Heart right ventricle (tissue), 16 donors: Measurements from ENCODE around the gene EML2. TPM values are rescaled to one million over a fixed set of nuclear protein-coding genes. Genes with fewer than 3 reads are reported as not detected.
A peak's percentile ranks its signal among the peaks of the same experiment; 100 is the strongest.

Experiments used
- ATAC-seq, 8 donors: fragments of 200-7000 bp; cut with Tn5 transposase; one replicate each; pipeline ENCODE4 v1.9.1; 2020; ENCODE audit warnings: mild to moderate bottlenecking in 8 of 8, moderate library complexity in 8 of 8, moderate number of reproducible peaks in 1 of 8
- DNase-seq, 2 donors: peaks; one replicate each; pipeline ENCODE4 v3.0.0-alpha.2; 2020
- H3K27ac ChIP-seq, 10 donors: fragments of 200-600 bp; sonication (generic) in 2 of 10; one replicate each; pipeline versions ENCODE4 v1.5.0 to v1.8.0; 2020 to 2022; ENCODE audit warnings: mild to moderate bottlenecking in 3 of 10
- H3K27me3 ChIP-seq, 7 donors: fragments of 200-600 bp; one replicate each; pipeline ENCODE4 v1.8.0; 2021 to 2022; ENCODE audit warnings: mild to moderate bottlenecking in 2 of 7
- H3K36me3 ChIP-seq, 9 donors: fragments of 200-600 bp; sonication (generic) in 1 of 9; one replicate each; pipeline versions ENCODE4 v1.5.0 to v1.8.0; 2020 to 2022; ENCODE audit warnings: mild to moderate bottlenecking in 2 of 9
- H3K4me1 ChIP-seq, 9 donors: fragments of 200-600 bp; sonication (generic) in 1 of 9; one replicate each; pipeline versions ENCODE4 v1.5.0 to v1.8.0; 2020 to 2022; ENCODE audit warnings: mild to moderate bottlenecking in 4 of 9
- H3K4me3 ChIP-seq, 10 donors: fragments of 200-600 bp; sonication (generic) in 2 of 10; one replicate each; pipeline versions ENCODE4 v1.5.0 to v1.8.0; 2020 to 2022; ENCODE audit warnings: mild to moderate bottlenecking in 7 of 10, moderate library complexity in 2 of 10
- H3K9me3 ChIP-seq, 11 donors: fragments of 200-600 bp in 10 of 11; sonication (generic) in 2 of 11; one replicate each; pipeline versions ENCODE4 v1.5.0 to v1.8.0; 2013 to 2022; ENCODE audit warnings: mild to moderate bottlenecking in 2 of 11, control low read depth in 1 of 11, moderate library complexity in 1 of 11
- WGBS, 2 donors: extraction: QIAGEN DNeasy Blood & Tissue Kit; methylation state at CpG; one replicate each; pipeline ENCODE4 v1.1.7; 2013; ENCODE audit warnings: inconsistent platforms in 1 of 2; 5-methylcytosine and 5-hydroxymethylcytosine counted together
- intact Hi-C, 10 donors: fragments of 100-400 bp; cut with DNase I; formaldehyde crosslinking; loops; one replicate each; pipeline versions ENCODE4 v1.11.1 to v1.14.2; 2022
- polyA plus RNA-seq, 2 donors: library from polyadenylated mRNA; stranded (reverse); fragments of 200-250 nt; gene quantifications; one replicate each; pipeline ENCODE4 v1.2.3, GENCODE V29; 2013
- total RNA-seq, 10 donors: library from RNA; stranded (reverse); fragmentation: NEBNext Ultra II Directional in 3 of 10; extraction: Animal tissue kit (Norgen Biotek cat#: 25700) in 3 of 10; gene quantifications; one replicate each; pipeline versions ENCODE4 v1.2.1 to v1.2.4, GENCODE V29; 2021 to 2023
- TF ChIP-seq, protein P1 (sequence below), 9 donors: fragments of 200-600 bp; sonication (generic) in 2 of 9; IDR thresholded peaks; one replicate each; pipeline versions ENCODE4 v1.5.0 to v1.8.0; 2021 to 2022; ENCODE audit warnings: antibody characterized with exemption in 9 of 9, mild to moderate bottlenecking in 5 of 9, moderate library complexity in 1 of 9
- donor health status: Arrhythmogenic right ventricular cardiomyopathy.
- donor health status: ischemic (EF 13 %, LVEDD 7.1; RV severe dilation, severe dysfunction).
- donor health status: healthy with polysubstance abuse.
- donor health status: DM: no; HTN: yes; CAD: no.
- donor health status: DM: no; HTN: no; CAD: no.
- donor health status: ischemic (EF 25% LVEDD 6.9; RV normal size, moderate dysfunction).
- donor health status: ischemic (EF 25% LVEDD 5.7; RV mildly dilated, moderate dysfunction).
- donor health status: healthy.
- donor health status: DM: yes; HTN: yes; CAD: no.
- donor health status: Ischemic cardiomyopathy.
- donor health status: ischemic (EF 35%, LVEDD 5.7; RV mildly dilated, moderate dysfunction).
- donor health status: nonischemic (EF 11% LVEDD 7.7; RV severe dilation, severe dysfunction).
- donor health status: DM: yes; HTN: yes; CAD: no.
- donor health status: PGD.
- donor health status: ischemic (EF 29% LVEDD 5.4; RV normal size, mild dysfunction).
- donor health status: nonischemic (EF 23%, LVEDD 6.1; RV moderate dilation, normal function).

The EML2 gene
- total and polyA plus RNA-seq, 12 donors: 17.3 to 54.5 (median 43.9) TPM

DNA sequence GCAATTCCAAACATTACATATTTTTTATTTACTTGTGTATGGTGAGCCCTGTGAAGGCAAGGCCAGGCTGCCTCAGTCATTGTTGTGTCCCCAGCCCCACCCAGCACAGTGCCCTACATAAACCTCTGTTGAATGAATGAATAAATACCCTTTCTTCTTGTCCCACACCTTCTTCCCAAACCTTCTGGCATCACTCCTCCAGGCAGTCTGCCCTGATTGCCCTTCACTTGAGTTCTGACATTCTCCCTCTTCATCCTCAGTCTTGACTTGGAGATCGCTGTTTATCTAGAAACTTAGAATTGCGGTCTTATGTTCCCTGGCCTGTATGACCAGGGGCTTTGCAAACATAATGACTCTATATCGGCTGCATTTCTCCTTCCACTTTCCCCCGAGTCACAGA, 49.4 kb downstream of the EML2 start:
- H3K9me3 ChIP-seq: no peaks in the 10 kb centered on the region
- intact Hi-C loops: loop anchor here in 3 of 10 donors (10.0 kb wide), 1 partner anchor 55 kb away; no protein-coding TSS in a partner anchor

DNA sequence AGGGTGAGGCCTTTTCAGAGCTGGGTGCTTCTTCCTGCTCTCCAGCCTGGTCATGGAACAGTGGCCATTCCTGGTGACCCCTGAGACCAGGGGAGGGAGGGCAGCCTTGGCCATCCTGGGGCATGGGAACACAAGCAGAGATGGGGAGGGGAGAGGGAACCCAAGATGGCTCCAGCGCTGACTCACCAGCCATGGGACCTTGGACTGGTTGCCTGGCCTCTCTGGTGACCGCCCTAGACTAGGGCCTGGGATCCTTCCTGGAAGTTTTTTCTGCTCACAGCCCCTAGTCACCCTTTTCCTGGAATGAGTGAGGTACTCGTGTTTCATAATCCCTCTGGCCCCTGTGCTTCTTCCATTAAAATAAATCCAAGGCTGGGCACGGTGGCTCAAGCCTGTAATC, 51.3 kb downstream of the EML2 start:
- Histone ChIP-seq H3K36me3 (peaks cover 0 to 39% (median 0%) of the 10 kb centered on the region in 9 donors), H3K9me3 (no peaks in the 10 kb centered on the region), H3K27ac (peak overlapping the region in 5 of 10 donors; percentile 4 to 69 (median 7)), H3K27me3 (peaks cover 0 to 20% (median 15%) of the 10 kb centered on the region in 7 donors), H3K4me1 (peaks cover 0 to 35% (median 18%) of the 10 kb centered on the region in 9 donors), H3K4me3 (no peak overlapping the region)
- no peak for ATAC-seq
- intact Hi-C loops: loop anchor here in 3 of 10 donors (10.0 kb wide), 1 partner anchor 57 kb away; no protein-coding TSS in a partner anchor
- no peak for DNase-seq
- TF ChIP-seq, protein P1, sequence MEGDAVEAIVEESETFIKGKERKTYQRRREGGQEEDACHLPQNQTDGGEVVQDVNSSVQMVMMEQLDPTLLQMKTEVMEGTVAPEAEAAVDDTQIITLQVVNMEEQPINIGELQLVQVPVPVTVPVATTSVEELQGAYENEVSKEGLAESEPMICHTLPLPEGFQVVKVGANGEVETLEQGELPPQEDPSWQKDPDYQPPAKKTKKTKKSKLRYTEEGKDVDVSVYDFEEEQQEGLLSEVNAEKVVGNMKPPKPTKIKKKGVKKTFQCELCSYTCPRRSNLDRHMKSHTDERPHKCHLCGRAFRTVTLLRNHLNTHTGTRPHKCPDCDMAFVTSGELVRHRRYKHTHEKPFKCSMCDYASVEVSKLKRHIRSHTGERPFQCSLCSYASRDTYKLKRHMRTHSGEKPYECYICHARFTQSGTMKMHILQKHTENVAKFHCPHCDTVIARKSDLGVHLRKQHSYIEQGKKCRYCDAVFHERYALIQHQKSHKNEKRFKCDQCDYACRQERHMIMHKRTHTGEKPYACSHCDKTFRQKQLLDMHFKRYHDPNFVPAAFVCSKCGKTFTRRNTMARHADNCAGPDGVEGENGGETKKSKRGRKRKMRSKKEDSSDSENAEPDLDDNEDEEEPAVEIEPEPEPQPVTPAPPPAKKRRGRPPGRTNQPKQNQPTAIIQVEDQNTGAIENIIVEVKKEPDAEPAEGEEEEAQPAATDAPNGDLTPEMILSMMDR (IDR thresholded peaks at IDR 0.05): no peak
- 67 to 76% methylated on average over 4 of the region's 4 CpGs for WGBS, 2 donors

More for the DNA sequence above, 49.4 kb downstream of the EML2 start:
- Histone ChIP-seq H3K4me3 (no peak overlapping the region), H3K27me3 (peaks cover 0 to 24% (median 16%) of the 10 kb centered on the region in 7 donors), H3K4me1 (peaks cover 0 to 37% (median 14%) of the 10 kb centered on the region in 9 donors), H3K36me3 (peaks cover 0 to 39% (median 0%) of the 10 kb centered on the region in 9 donors), H3K27ac (no peak overlapping the region)
- TF ChIP-seq, protein P1 (IDR thresholded peaks at IDR 0.05): no peak
- ATAC-seq (no peak), DNase-seq (no peak)
- 96% methylated on average over 4 of the region's 4 CpGs for WGBS, 2 donors

DNA sequence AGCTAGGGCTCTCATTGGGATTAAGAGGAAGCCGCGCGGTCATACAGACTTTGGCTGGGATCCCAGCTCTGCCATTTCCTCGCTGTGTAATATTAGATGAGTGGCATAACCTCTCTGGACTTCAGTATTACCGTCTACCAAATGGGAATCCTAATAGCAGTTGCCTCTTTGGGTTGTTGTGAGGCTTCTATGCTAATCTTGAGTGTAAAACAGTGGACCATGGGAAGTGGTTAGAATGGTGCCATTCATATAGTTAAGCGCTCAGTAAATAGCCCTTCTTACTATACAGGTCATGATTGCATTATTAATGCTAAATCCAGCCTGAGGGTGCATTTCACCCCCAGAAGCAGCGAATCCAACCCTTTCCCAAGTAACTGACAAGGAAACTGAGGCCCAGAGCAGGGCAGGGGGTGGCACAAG, 54.0 kb downstream of the EML2 start:
- WGBS, 2 donors: 23 to 28% methylated on average over 7 of the region's 7 CpGs
- peaks cover 0 to under 1% (median 0%) of the 10 kb centered on the region in 7 donors for H3K27me3 ChIP-seq
- H3K4me1 ChIP-seq: peaks cover 0 to 21% (median 15%) of the 10 kb centered on the region in 9 donors
- no peak for DNase-seq
- H3K4me3 ChIP-seq: peak overlapping the region in 9 of 10 donors; percentile 45 to 78 (median 67)
- H3K36me3 ChIP-seq: peaks cover 0 to 24% (median 0%) of the 10 kb centered on the region in 9 donors
- no peak for ATAC-seq
- H3K27ac ChIP-seq: peak overlapping the region; percentile 84 to 99 (median 96)
- TF ChIP-seq, protein P1 (IDR thresholded peaks at IDR 0.05): no peak
- intact Hi-C loops: loop anchor here in 3 of 10 donors (10.0 kb wide), 1 partner anchor 60 kb away; no protein-coding TSS in a partner anchor
- H3K9me3 ChIP-seq: no peaks in the 10 kb centered on the region

- 0 to 1% methylated on average over 62 to 63 of the region's 63 CpGs for WGBS, 2 donors
- TF ChIP-seq, protein P1 (IDR thresholded peaks at IDR 0.05): peak in 5 of 9 donors; percentile 11 to 43 (median 26)
- DNase-seq (peak; percentile 99 to 100), ATAC-seq (peak; percentile 94 to 97 (median 96))
- Histone ChIP-seq H3K27ac (peak within 1 kb of the TSS; percentile 84 to 99 (median 96)), H3K4me3 (peak within 1 kb of the TSS; percentile 45 to 78 (median 66)), H3K9me3 (no peaks in the 10 kb centered on the region), H3K4me1 (peaks cover 0 to 21% (median 15%) of the 10 kb centered on the region in 9 donors), H3K36me3 (peaks cover 0 to 18% (median 0%) of the 10 kb centered on the region in 9 donors), H3K27me3 (no peaks in the 10 kb centered on the region)
- intact Hi-C loops: loop anchor here in 3 of 10 donors (10.0 kb wide), 1 partner anchor 60 kb away; no protein-coding TSS in a partner anchor
These were observed 54.7 kb downstream of the EML2 start, which contains the start of gene OPA3 for GRCh38 chr19:45584332-45585157. OPA3 (minus strand) TSS chr19:45584802; CDS start chr19:45584764, 38 bp downstream.
